ENCODE measurements around the gene SCT. TPM values are rescaled to one million over a fixed set of nuclear protein-coding genes. Genes with fewer than 3 reads are reported as not detected.

The SCT gene
- total and polyA plus RNA-seq, 4 donors, result not detected

Other genes with a start within 250 kb of the SCT start
- gene PKP3, start 233.0 kb downstream of the SCT start, total RNA-seq, result under 1 TPM; 0.25 to 0.37 TPM
- gene PKP3, start 233.0 kb downstream of the SCT start, polyA plus RNA-seq, result under 1 TPM in 1 of 2 donors, not detected in 1; 0.08 TPM
- gene SIGIRR, start 212.2 kb downstream of the SCT start, total RNA-seq, result 10 to 100 TPM; 12.4 to 46.7 TPM
- gene SIGIRR, start 212.2 kb downstream of the SCT start, polyA plus RNA-seq, result 10 to 100 TPM; 70.6 to 87.7 TPM
- under 1 TPM; 0.37 to 0.75 TPM for gene ANO9, start 185.2 kb downstream of the SCT start, total RNA-seq
- under 1 TPM; 0.20 to 0.42 TPM for gene ANO9, start 185.2 kb downstream of the SCT start, polyA plus RNA-seq
- 10 to 100 TPM; 12.0 to 15.6 TPM for gene PTDSS2, start 176.9 kb downstream of the SCT start, total RNA-seq
- gene PTDSS2, start 176.9 kb downstream of the SCT start, polyA plus RNA-seq, result 1 to 10 TPM; 5.1 to 8.4 TPM
- 10 to 100 TPM; 68.5 to 77.8 TPM for gene RNH1, start 119.9 kb downstream of the SCT start, total RNA-seq
- 10 to 100 TPM; 75.7 to 99.1 TPM for gene RNH1, start 119.9 kb downstream of the SCT start, polyA plus RNA-seq
- gene HRAS, start 91.6 kb downstream of the SCT start, total RNA-seq, result 1 to 10 TPM; 4.7 to 8.6 TPM
- 10 to 100 TPM; 13.2 to 17.4 TPM for gene HRAS, start 91.6 kb downstream of the SCT start, polyA plus RNA-seq
- gene LRRC56, start 89.7 kb downstream of the SCT start, total RNA-seq, result under 1 TPM; 0.17 to 0.23 TPM
- gene LRRC56, start 89.7 kb downstream of the SCT start, polyA plus RNA-seq, result under 1 TPM; 0.08 to 0.46 TPM
- 1 to 10 TPM; 1.2 to 2.9 TPM for gene LMNTD2, start 66.4 kb downstream of the SCT start, total RNA-seq
- gene LMNTD2, start 66.4 kb downstream of the SCT start, polyA plus RNA-seq, result 1 to 10 TPM; 1.6 to 4.6 TPM
- gene RASSF7, start 66.2 kb downstream of the SCT start, total RNA-seq, result 10 to 100 TPM; 11.5 to 35.5 TPM
- gene RASSF7, start 66.2 kb downstream of the SCT start, polyA plus RNA-seq, result 10 to 100 TPM; 38.3 to 50.4 TPM
- gene PHRF1, start 50.7 kb downstream of the SCT start, total RNA-seq, result 10 to 100 TPM; 22.4 to 25.2 TPM
- gene PHRF1, start 50.7 kb downstream of the SCT start, polyA plus RNA-seq, result 10 to 100 TPM in 1 of 2 donors, 1 to 10 TPM in 1; 2.4 to 15.1 TPM
- 10 to 100 TPM; 15.7 to 62.4 TPM for gene IRF7, start 11.2 kb downstream of the SCT start, total RNA-seq
- 10 to 100 TPM; 23.8 to 50.3 TPM for gene IRF7, start 11.2 kb downstream of the SCT start, polyA plus RNA-seq
- 10 to 100 TPM; 34.8 to 79.7 TPM for gene CDHR5, start 2.2 kb downstream of the SCT start, total RNA-seq
- 10 to 100 TPM; 29.4 to 86.2 TPM for gene CDHR5, start 2.2 kb downstream of the SCT start, polyA plus RNA-seq
- gene DRD4, start 10.1 kb upstream of the SCT start, total RNA-seq, result not detected
- gene DRD4, start 10.1 kb upstream of the SCT start, polyA plus RNA-seq, result not detected
- gene DEAF1, start 68.0 kb upstream of the SCT start, total RNA-seq, result 10 to 100 TPM in 1 of 2 donors, 1 to 10 TPM in 1; 9.6 to 11.4 TPM
- gene DEAF1, start 68.0 kb upstream of the SCT start, polyA plus RNA-seq, result 10 to 100 TPM in 1 of 2 donors, 1 to 10 TPM in 1; 7.0 to 10.5 TPM
- gene TMEM80, start 68.6 kb upstream of the SCT start, total RNA-seq, result 10 to 100 TPM in 1 of 2 donors, 1 to 10 TPM in 1; 5.1 to 11.1 TPM
- gene TMEM80, start 68.6 kb upstream of the SCT start, polyA plus RNA-seq, result 10 to 100 TPM in 1 of 2 donors, 1 to 10 TPM in 1; 5.3 to 12.4 TPM
- 100 to 1,000 TPM in 1 of 2 donors, 10 to 100 TPM in 1; 24.4 to 138 TPM for gene EPS8L2, start 79.0 kb upstream of the SCT start, total RNA-seq
- 10 to 100 TPM; 62.2 to 63.2 TPM for gene EPS8L2, start 79.0 kb upstream of the SCT start, polyA plus RNA-seq
- 100 to 1,000 TPM in 1 of 2 donors, 10 to 100 TPM in 1; 72.5 to 181 TPM for gene TALDO1, start 120.3 kb upstream of the SCT start, total RNA-seq
- gene TALDO1, start 120.3 kb upstream of the SCT start, polyA plus RNA-seq, result 100 to 1,000 TPM; 123 to 133 TPM
- gene GATD1, start 150.3 kb upstream of the SCT start, total RNA-seq, result 10 to 100 TPM; 26.3 to 37.2 TPM
- 10 to 100 TPM; 22.7 to 23.0 TPM for gene GATD1, start 150.3 kb upstream of the SCT start, polyA plus RNA-seq
- gene CEND1, start 162.9 kb upstream of the SCT start, total RNA-seq, result not detected
- gene CEND1, start 162.9 kb upstream of the SCT start, polyA plus RNA-seq, result not detected
- gene SLC25A22, start 171.1 kb upstream of the SCT start, total RNA-seq, result 10 to 100 TPM in 1 of 2 donors, 1 to 10 TPM in 1; 5.3 to 15.1 TPM
- gene SLC25A22, start 171.1 kb upstream of the SCT start, polyA plus RNA-seq, result 10 to 100 TPM in 1 of 2 donors, 1 to 10 TPM in 1; 9.0 to 26.8 TPM
- gene PIDD1, start 178.1 kb upstream of the SCT start, total RNA-seq, result 10 to 100 TPM in 1 of 2 donors, 1 to 10 TPM in 1; 7.8 to 10.4 TPM
- gene PIDD1, start 178.1 kb upstream of the SCT start, polyA plus RNA-seq, result 1 to 10 TPM; 6.4 to 7.3 TPM
- 100 to 1,000 TPM in 1 of 2 donors, 10 to 100 TPM in 1; 59.8 to 297 TPM for gene RPLP2, start 182.8 kb upstream of the SCT start, total RNA-seq
- 100 to 1,000 TPM; 273 to 476 TPM for gene RPLP2, start 182.8 kb upstream of the SCT start, polyA plus RNA-seq
- 10 to 100 TPM; 13.7 to 29.1 TPM for gene PNPLA2, start 191.7 kb upstream of the SCT start, total RNA-seq
- gene PNPLA2, start 191.7 kb upstream of the SCT start, polyA plus RNA-seq, result 10 to 100 TPM; 25.3 to 58.9 TPM
- gene CRACR2B, start 200.7 kb upstream of the SCT start, total RNA-seq, result 1 to 10 TPM in 1 of 2 donors, under 1 TPM in 1; 0.14 to 2.8 TPM
- gene CRACR2B, start 200.7 kb upstream of the SCT start, polyA plus RNA-seq, result 1 to 10 TPM; 1.6 to 2.9 TPM
- 100 to 1,000 TPM in 1 of 2 donors, 10 to 100 TPM in 1; 31.6 to 127 TPM for gene CD151, start 205.8 kb upstream of the SCT start, total RNA-seq
- 100 to 1,000 TPM; 121 to 264 TPM for gene CD151, start 205.8 kb upstream of the SCT start, polyA plus RNA-seq
- gene POLR2L, start 215.3 kb upstream of the SCT start, total RNA-seq, result 10 to 100 TPM; 28.1 to 60.4 TPM
- gene POLR2L, start 215.3 kb upstream of the SCT start, polyA plus RNA-seq, result 100 to 1,000 TPM; 152 to 230 TPM
- 10 to 100 TPM; 25.2 to 35.6 TPM for gene TSPAN4, start 215.7 kb upstream of the SCT start, total RNA-seq
- 10 to 100 TPM; 16.5 to 38.1 TPM for gene TSPAN4, start 215.7 kb upstream of the SCT start, polyA plus RNA-seq